Left ventricle myocardium inferior (tissue), 1 donor: ENCODE measurements around the gene DIABLO. TPM values are rescaled to one million over a fixed set of nuclear protein-coding genes. Genes with fewer than 3 reads are reported as not detected.

Experiments used
- DNase-seq: peaks from one replicate; pipeline ENCODE4 v3.0.0-alpha.2; 2020
- H3K27ac ChIP-seq: fragments of 200-600 bp; replicated peaks from 2 replicates; pipeline ENCODE4 v1.8.0; 2021
- H3K27me3 ChIP-seq: fragments of 200-600 bp; 2 replicates; pipeline ENCODE4 v1.8.0; 2021; ENCODE audit warnings: low read depth
- H3K36me3 ChIP-seq: fragments of 200-600 bp; 2 replicates; pipeline ENCODE4 v1.8.0; 2021
- H3K4me1 ChIP-seq: fragments of 200-600 bp; 2 replicates; pipeline ENCODE4 v1.8.0; 2021
- H3K4me3 ChIP-seq: fragments of 200-600 bp; 2 replicates; pipeline ENCODE4 v1.8.0; 2021; ENCODE audit warnings: mild to moderate bottlenecking, moderate library complexity
- H3K9me3 ChIP-seq: fragments of 200-600 bp; replicated peaks from 2 replicates; pipeline ENCODE4 v1.8.0; 2021
- intact Hi-C: fragments of 100-400 bp; cut with micrococcal nuclease; formaldehyde crosslinking; loops from one replicate; pipeline ENCODE4 v1.11.0; 2022
- total RNA-seq: library from RNA; stranded (reverse); fragmentation: NEBNext Ultra II Directional; extraction: Animal tissue kit (Norgen Biotek cat#: 25700); gene quantifications from one replicate; pipeline ENCODE4 v1.2.1, GENCODE V29; 2021
- TF ChIP-seq, protein P1 (sequence below): fragments of 200-600 bp; IDR thresholded peaks from 2 replicates; pipeline ENCODE4 v1.8.0; 2021; ENCODE audit warnings: antibody characterized with exemption, mild to moderate bottlenecking, borderline replicate concordance
- donor health status: DM: no; HTN: yes; CAD: no; lungs with severe emphysema.

The DIABLO gene
- total RNA-seq, 1 donor from 2014 or later: 29.7 TPM

DNA sequence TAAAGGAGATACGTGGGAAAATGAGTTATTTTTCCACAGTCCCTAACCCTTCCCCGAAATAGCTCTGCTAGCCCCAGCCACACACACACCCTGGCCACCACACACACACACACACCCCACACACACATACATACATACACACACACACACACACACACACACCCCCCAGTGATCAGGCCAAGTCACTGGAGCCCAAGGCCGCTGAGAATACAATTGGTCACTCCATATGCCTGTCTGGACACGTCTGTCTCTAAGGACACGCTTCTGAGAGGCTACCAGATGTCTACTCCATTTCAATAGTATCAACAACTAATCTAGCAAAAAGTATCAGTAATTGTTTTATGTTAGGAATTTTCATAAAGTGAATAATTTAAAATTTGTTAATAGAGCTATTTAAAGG is 13.0 kb upstream of the DIABLO start:
- H3K27me3 ChIP-seq: no peaks in the 10 kb centered on the region
- TF ChIP-seq, protein P1, sequence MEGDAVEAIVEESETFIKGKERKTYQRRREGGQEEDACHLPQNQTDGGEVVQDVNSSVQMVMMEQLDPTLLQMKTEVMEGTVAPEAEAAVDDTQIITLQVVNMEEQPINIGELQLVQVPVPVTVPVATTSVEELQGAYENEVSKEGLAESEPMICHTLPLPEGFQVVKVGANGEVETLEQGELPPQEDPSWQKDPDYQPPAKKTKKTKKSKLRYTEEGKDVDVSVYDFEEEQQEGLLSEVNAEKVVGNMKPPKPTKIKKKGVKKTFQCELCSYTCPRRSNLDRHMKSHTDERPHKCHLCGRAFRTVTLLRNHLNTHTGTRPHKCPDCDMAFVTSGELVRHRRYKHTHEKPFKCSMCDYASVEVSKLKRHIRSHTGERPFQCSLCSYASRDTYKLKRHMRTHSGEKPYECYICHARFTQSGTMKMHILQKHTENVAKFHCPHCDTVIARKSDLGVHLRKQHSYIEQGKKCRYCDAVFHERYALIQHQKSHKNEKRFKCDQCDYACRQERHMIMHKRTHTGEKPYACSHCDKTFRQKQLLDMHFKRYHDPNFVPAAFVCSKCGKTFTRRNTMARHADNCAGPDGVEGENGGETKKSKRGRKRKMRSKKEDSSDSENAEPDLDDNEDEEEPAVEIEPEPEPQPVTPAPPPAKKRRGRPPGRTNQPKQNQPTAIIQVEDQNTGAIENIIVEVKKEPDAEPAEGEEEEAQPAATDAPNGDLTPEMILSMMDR: no peak
- DNase-seq: no peak
- no peaks in the 10 kb centered on the region for H3K4me1 ChIP-seq
- H3K36me3 ChIP-seq: peaks cover 91% of the 10 kb centered on the region
- H3K9me3 ChIP-seq: no peaks in the 10 kb centered on the region
- intact Hi-C loops: no loop called here
- H3K4me3 ChIP-seq: no peak overlapping the region
- H3K27ac ChIP-seq: no peak overlapping the region

GRCh38 chr12:122235741-122236140 is 9.9 kb upstream of the DIABLO start:
- intact Hi-C loops: no loop called here
- no peak for DNase-seq
- TF ChIP-seq, protein P1: no peak
- Histone ChIP-seq H3K27ac (no peak overlapping the region), H3K4me3 (no peak overlapping the region), H3K27me3 (no peaks in the 10 kb centered on the region), H3K9me3 (no peaks in the 10 kb centered on the region), H3K36me3 (peaks cover 92% of the 10 kb centered on the region), H3K4me1 (no peaks in the 10 kb centered on the region)

DNA sequence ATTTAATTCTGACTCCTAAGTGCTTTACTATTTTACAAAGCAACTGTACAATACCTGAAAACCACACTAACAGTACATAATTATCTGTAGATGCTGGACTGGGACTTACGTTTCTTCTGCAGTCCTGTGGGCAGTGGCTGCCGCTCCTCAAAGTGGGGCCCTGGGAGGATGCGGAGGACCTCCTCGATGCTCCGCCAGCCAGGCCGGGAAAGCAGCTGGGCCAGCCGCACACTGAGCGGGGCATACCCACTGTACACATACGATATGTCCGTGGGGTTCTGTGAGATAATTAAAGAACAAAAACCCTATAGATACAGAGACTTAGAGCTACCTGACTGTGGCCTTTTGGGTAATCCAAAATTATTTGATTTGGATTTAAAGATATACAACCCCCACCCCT is 6.8 kb upstream of the DIABLO start:
- no peak for DNase-seq
- H3K27ac ChIP-seq: no peak overlapping the region
- no peaks in the 10 kb centered on the region for H3K9me3 ChIP-seq
- TF ChIP-seq, protein P1: no peak
- no peaks in the 10 kb centered on the region for H3K27me3 ChIP-seq
- H3K36me3 ChIP-seq: peaks cover 82% of the 10 kb centered on the region
- no peak overlapping the region for H3K4me3 ChIP-seq
- intact Hi-C loops: no loop called here
- no peaks in the 10 kb centered on the region for H3K4me1 ChIP-seq

DNA sequence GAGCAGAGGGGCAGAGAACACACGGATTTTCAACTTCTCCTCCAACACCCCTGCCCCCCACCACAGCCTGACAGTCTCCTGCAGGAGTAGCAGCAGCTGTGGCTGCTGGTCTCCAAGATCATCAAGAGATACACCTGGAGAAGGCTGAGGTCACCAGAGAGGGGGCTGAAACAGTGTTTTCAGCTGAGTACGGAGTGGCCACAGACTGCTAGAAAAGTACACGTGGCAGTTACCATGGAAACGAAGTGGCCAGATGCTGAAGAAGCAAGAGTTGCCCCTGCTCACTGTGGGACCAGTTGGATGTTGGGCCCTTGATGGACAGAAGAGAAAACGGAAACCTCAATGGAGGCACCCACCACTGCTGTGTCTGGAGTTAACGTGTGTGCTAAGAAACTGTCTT is 4.9 kb upstream of the DIABLO start:
- H3K4me3 ChIP-seq: no peak overlapping the region
- H3K27ac ChIP-seq: no peak overlapping the region
- H3K27me3 ChIP-seq: no peaks in the 10 kb centered on the region
- intact Hi-C loops: no loop called here
- peaks cover 66% of the 10 kb centered on the region for H3K36me3 ChIP-seq
- TF ChIP-seq, protein P1: no peak
- no peak for DNase-seq
- H3K4me1 ChIP-seq: peaks cover 9% of the 10 kb centered on the region
- H3K9me3 ChIP-seq: no peaks in the 10 kb centered on the region

- Histone ChIP-seq H3K27me3 (no peaks in the 10 kb centered on the region), H3K4me1 (peaks cover 36% of the 10 kb centered on the region), H3K4me3 (no peak overlapping the region), H3K9me3 (no peaks in the 10 kb centered on the region), H3K27ac (no peak overlapping the region), H3K36me3 (peaks cover 42% of the 10 kb centered on the region)
- TF ChIP-seq, protein P1: no peak
- intact Hi-C loops: no loop called here
- no peak for DNase-seq
Observed at GRCh38 chr12:122228092-122228491, 2.2 kb upstream of the DIABLO start.

GRCh38 chr12:122227341-122227740 is 1.5 kb upstream of the DIABLO start:
- Histone ChIP-seq H3K9me3 (no peaks in the 10 kb centered on the region), H3K4me3 (no peak overlapping the region), H3K4me1 (peaks cover 41% of the 10 kb centered on the region), H3K27me3 (no peaks in the 10 kb centered on the region), H3K27ac (no peak overlapping the region), H3K36me3 (peaks cover 42% of the 10 kb centered on the region)
- DNase-seq: no peak
- TF ChIP-seq, protein P1: no peak
- intact Hi-C loops: no loop called here
